Measurements from ENCODE around the gene HIC1.

GRCh38 chr17:2018716-2019510 is 36.0 kb upstream of the HIC1 start:
- TF ChIP-seq, protein P1, sequence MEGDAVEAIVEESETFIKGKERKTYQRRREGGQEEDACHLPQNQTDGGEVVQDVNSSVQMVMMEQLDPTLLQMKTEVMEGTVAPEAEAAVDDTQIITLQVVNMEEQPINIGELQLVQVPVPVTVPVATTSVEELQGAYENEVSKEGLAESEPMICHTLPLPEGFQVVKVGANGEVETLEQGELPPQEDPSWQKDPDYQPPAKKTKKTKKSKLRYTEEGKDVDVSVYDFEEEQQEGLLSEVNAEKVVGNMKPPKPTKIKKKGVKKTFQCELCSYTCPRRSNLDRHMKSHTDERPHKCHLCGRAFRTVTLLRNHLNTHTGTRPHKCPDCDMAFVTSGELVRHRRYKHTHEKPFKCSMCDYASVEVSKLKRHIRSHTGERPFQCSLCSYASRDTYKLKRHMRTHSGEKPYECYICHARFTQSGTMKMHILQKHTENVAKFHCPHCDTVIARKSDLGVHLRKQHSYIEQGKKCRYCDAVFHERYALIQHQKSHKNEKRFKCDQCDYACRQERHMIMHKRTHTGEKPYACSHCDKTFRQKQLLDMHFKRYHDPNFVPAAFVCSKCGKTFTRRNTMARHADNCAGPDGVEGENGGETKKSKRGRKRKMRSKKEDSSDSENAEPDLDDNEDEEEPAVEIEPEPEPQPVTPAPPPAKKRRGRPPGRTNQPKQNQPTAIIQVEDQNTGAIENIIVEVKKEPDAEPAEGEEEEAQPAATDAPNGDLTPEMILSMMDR (conservative IDR thresholded peaks at IDR 0.05): no peak
- TF ChIP-seq ZFX (IDR thresholded peaks at IDR 0.05): no peak
